Middle frontal gyrus (tissue), 1 donor: ENCODE data around the gene PLB1.
"Not testable (repeated sequence)": the region's sequence is repeated elsewhere in the genome, so short reads cannot be mapped to it uniquely, and the experiment has no call there.

Experiments used
- DNase-seq: peaks from one replicate; pipeline ENCODE4 v3.0.0-alpha.2; 2015; ENCODE audit warnings: low spot score; ENCODE audit errors: extremely low spot score

PLB1 gene

DNA sequence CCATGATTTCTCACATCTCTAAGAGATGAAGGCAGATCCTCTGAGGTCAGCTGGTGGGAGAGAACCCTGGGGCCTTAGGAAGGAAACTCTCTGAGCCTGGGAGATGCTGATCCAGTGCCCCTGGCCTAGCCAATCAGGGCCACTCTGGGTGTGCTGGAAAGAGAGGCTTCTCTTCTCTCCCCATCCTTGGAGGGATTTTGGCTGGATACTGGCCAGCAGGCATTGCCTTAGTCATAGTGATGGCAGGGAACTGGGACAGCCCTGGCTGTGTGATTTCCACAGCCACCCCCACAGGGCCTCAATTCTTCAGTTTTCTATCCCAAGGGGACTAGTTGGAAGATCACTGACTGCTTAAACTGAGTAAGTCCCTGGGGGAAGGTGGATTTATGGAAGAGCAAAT is 26.6 kb upstream of the PLB1 start:
- no peak for DNase-seq

DNA sequence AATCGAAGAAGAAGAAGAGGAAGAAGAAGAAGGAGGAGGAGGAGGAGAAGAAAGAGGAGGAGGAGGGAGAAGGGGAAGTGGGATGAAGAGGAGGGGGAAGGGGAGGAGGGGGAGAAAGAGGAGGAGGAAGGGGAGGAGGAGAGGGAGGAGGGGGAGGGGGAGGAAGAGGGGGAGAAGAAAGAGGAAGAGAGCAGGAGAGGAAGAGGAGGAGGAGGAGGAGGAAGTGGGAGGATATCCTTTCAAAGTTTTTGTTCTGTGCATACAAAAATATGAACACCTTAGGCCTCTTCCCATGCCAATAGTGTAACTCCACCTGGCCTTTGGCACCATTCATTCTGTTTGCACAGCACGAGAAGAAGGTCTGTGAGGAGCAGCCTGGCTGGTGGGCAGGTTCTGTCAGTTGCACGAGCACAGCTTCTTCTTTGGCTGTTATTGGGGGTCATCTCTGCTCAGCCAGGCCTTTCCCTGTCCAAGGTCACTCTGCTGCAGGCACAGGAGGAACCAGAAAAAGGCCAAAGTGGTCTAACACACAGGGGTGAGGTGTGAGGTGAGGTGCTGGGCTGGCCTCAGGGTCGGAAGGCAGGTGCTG is 25.8 kb upstream of the PLB1 start:
- no peak for DNase-seq

DNA sequence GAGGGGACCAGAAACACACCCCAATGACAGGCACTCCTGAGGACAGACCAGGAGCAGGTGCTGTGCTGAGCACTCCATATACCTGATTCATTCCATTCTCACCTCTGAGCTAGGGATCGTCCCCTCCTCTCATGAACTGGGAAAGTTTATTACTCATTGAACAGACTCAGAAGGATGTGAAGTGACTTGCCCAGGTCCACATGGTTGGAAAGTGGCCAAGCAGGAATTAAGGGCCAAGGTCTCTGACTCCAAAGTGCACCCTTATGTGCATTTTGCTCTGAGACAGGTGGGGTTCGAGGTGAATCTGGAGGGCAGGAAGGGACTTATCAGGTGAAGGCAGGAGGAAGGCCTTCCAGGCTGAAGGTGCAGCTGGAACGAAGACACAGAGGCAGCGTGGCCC is 25.1 kb upstream of the PLB1 start:
- no peak for DNase-seq

DNA sequence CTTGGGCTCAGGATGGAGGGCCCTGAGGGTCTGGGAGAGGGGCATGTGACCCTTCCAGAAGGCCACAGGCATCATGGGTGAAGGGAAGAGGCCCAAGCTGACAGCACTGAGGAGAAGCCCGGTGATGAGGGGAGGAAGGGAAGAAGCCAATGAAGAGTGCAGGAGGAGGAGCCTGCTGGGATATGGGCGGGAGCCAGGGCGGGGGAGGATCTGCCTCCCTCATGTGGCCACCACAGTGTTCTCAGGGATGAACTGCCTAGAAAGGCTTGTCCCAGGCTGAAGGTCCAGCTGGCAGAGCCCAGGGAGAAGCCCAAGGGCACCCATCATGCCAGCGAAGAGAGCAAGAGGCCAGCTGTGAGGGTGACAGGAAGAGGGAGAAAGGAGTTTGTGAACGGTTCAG is 24.6 kb upstream of the PLB1 start:
- DNase-seq = no peak

DNA sequence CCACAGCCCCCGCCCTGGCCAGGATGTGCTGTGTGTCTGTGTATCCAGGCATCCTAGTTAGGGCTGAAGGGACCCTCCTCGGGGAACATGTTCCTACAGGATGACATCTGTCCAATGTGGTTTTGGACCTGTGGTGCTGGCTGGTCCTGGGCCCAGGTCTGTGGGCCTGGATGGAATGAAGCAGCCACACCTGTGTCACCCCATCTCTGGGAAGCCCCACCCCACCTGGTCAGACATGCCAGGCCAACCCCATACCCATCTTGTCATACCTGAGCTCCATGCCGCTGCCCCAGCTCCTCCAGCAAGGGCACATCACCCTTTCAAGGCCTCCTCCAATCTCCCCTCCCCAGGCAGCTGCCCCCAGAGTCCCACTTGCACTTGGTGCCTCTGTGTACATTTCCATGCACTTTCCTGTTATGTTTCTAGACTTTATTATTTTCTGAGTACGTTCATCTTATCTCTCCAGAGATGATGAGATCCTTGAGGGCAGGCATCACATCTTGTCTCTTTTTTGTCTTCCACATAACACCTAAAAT is 24.1 kb upstream of the PLB1 start:
- DNase-seq = no peak

DNA sequence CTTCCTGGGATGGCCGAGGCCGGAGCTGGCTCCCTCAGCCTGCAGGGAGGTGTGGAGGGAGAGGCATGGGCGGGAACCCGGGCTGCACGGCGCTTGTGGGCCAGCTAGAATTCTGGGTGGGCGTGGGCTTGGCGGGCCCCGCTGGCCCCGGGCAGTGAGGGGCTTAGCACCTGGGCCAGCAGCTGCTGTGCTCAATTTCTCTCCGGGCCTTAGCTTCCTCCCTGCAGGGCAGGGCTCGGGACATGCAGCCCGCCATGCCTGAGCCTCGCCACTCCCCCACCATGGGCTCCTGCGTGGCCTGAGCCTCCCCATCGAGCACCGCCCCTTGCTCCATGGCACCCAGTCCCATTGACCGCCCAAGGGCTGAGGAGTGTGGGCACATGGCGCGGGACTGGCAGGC is 23.2 kb upstream of the PLB1 start:
- DNase-seq = not testable (repeated sequence)

DNA sequence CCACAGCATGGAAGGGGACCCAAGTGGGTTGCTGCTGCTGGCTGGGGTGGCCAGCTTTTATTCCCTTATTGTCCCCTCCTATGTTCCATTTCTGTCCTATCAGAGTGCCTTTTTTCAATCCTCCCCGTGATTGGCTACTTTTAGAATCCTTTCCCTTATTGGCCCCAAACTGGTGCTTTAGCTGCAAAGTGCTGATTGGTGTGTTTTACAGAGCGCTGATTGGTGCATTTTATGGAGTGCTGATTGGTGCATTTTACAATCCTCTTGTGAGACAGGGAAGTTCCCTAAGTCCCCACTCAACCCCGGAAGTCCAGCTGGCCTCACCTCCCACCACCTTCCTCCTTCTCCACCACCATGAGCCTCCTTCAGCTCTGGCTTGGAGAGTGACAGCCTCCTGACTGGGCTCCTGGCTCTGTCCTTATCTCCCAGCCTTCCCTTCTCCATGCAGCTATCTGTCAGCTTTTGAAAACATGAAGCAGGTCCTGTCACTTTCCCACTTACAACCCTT is 20.7 kb upstream of the PLB1 start:
- no peak for DNase-seq

DNA sequence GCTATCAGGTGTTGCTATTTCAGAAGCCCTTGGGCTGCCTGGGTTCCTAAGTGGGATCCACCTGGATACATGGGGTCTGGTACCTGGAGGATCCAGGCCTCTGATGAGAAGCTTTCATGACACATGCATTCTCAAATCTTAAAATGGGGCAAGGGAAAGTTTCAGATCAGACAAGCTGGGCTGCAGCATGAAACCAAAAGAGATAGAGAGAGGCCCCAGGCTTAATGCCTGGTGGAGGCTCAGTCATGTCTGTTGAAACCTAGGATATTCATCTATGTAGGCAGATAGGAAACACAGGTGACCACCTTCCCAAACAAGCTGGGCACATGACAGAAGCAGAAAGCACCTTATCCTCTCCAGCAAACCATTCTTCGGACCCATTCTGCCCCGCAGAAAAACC is 18.8 kb upstream of the PLB1 start:
- no peak for DNase-seq

DNA sequence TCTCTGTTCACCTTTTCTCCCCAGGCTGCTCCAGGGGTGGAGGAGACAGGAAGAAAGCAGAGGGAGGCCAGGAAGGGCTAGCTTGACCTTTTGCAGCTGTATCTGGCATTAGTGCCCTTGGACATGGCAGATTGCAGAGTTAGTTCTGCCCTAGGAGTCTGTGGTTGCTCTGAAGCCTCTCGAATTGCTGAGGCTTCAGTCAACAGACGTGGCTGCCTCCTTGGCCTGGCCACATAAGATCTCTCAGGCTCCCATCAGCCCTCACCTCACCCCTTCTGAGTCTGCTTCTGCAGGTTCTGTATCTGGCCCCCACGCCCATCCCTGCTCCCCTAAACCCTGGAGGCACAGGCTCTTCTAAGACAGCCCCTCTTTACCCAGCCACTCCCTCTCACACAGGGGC is 18.2 kb upstream of the PLB1 start:
- no peak for DNase-seq

DNA sequence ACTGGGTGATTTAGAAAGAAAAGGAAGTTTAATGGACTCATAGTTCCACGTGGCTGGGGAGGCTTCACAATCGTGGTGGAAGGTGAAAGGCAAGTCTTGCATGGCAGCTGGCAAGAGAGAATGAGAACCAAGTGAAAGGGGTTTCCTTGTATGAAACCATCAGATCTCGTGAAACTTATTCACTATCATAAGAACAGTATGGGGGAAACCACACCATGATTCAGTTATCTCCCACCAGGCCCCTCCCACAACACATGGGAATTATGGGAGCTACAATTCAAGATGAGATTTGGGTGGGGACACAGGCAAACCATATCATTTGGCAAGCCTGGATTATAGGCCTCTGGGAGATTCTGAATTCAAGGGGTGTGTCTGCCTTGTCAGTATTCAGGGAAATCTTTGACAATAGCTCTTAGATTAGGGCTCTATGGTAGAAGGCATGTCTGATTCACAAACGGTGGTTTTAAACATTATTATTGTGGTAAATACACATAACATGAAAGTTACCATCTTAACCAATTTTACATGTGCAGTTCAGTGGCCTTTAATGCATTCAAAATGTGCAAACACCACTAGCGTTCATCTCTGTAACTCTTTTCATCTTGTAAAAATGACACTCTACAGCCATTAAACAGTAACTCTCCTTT is 15.3 kb upstream of the PLB1 start:
- DNase-seq = no peak

DNA sequence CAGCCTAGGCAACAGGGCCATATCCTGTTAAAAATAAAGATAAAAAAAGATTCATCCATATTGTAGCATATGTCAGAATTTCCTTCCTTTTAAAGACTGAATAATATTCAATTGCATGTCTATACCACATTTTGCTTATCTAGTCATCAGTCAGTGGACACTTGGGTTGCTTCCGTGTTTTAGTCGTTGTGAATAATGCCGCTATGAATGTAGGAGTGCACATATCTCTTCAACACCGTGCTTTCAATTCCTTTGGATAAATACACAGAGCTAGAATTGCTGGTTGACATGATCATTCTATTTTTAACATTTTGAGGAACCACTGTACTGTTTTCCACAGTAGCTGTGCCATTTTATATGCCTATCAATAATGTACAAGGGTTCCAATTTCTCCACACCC is 14.0 kb upstream of the PLB1 start:
- no peak for DNase-seq

DNA sequence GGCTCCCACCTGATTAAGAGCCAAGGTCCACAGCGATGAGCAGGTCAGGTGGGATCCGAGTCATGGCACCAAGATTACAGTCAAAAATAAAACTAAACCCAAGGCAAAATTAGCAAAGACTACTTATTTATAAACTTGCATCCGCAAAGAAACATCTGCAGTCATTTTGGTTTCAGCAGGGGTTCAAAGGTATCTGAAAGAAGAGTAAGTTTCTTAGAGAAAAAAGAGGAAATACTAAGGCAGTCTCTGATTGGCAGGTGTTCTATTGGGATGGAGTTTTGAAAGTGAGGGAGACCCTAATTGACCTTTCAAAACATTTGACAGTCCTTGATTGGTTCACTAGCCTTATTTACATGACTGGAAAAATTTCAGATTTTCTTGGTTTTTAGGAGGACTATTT is 11.0 kb upstream of the PLB1 start:
- DNase-seq = no peak

DNA sequence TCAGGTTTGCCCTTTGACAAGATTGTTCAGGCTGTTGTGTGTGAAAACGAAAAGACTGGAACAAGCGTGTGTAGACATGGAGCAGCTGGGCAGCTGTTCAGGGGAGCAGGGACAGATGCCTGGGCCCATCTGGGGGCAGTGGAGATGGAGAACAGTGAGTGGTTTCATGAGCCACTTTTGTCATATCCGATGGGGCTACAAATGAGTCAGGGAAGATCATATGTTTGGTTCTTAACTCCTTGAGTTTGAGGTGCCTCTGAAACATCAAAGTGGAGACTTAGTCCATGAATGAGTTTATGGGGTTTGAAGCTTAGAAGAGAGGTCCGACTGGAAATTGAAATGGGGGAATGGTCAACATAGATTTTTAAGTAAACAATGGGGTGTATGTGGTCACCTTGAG is 9.3 kb upstream of the PLB1 start:
- DNase-seq = no peak

DNA sequence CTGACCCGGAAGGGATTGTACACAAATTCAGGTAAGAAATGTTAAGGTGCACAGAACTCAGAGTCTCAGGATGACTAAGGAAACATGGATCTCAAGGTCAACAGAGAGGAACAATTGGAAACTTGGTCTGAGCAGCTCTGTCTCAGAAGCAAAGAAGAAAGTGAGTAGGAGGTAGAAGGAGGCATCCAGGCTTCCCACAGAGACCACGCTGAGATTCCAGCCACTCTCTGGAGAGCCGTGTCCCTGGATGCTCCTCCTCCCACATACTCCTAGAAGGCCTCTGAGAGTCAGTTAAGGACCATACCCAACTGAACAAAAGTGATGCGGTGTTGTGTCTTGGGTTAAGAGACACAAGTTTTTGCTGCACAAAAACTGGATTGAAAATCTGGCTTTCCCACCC is 8.6 kb upstream of the PLB1 start:
- DNase-seq = no peak

DNA sequence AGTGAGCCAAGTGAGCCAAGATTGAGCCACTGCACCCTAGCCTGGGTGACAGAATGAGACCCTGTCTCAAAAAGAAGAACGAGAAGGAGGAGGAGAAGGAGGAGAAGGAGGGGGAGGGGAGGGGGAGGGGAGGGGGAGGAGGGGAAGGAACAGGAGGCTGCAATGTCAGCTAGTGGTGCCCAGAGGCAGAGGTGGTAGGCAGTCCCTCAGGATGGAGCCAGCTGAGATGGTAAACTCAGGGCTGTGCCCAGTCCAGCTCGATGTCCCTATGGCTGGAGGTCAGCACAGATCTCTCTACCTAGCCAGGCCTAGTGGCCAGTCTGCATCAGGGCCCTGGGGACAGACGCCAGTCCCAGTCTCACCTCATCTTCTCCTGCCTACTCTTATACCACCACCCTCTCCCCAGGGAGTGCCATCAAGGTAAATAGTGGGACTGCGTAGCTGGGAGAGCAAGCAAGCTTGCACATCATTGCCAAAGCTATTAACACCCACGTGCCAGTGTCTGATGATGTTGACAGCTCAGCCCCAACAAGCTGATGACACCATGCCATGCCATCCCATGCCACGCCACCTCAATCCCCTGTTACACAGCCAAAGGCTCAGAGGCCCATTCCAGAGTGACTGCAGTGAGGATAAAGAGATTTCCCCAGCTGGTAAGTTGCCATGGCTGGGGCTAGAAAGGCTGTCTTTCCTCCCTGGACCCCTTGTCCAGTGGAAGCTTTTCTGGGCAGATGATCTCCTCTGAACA is 7.6 kb upstream of the PLB1 start:
- no peak for DNase-seq

DNA sequence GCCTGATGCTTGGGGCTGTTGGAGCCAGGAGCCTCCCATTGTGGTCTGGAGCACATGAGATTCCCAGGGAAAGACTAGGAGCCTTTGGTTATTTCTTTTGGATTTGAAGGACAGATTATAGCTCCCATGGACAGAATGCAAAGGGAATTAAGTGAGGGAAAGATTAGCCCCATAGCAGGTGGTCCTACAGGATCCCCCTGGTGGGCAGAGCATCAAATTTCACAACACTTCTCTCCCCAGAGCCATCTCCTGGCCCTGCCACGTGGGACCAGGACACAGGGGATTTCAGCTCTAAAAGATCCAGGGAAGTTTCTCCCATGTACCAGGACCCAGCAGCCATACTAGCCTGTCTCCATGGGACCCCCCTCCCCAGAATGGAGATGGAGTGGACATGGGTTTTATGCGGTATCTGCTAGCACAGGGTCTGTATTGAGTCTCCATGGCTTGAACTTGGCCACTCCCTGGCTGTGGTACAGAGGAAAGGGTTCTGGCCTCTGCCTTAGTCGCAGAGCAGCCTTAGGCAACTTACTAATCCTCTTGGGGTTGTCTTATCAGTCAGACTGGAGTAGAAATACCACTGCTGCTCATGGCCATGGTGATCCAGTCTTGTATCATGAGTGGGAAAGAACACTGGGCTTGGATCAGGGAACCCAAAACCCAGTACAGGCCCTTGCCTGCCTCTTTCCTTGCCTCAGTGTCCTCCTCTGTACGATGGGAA is 6.8 kb upstream of the PLB1 start:
- no peak for DNase-seq

DNA sequence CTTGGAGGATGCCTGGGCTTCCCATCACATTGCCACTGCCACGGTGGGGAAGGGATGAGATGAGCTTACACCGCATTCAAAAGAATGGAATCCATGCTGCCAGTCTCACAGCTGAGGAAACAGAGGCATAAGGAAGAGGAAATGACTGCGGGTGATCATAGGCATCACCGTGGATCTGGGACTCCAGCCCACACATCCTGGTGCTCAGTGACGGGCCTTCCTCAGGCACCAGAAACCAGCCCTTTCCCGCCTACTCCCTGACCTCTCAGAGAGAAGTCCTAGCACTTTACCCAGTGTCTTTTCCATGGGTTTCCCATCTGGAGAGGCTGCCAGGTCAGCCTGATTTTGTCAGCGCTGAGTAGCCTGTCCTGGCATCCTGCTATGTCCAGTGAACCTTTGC is 5.3 kb upstream of the PLB1 start:
- no peak for DNase-seq

DNA sequence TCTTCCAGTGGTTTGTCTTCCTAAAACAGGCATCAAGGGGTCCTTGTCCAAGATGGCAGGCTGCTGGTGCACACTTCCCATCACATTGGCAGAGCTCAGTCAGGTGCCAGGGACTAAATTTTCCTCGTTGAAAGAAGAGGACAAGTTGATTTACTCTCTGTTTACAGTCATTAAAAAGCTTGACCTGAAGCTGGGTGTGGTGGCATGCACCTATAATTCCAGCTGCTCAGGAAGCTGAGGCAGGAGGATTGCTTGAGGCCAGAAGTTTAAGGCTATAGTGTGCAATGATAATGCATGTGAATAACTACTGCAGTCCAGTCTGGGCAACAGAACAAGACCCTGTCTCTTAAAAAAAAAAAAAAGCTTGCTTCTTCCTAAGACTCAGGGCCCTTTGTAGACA is 3.6 kb upstream of the PLB1 start:
- DNase-seq = no peak

DNA sequence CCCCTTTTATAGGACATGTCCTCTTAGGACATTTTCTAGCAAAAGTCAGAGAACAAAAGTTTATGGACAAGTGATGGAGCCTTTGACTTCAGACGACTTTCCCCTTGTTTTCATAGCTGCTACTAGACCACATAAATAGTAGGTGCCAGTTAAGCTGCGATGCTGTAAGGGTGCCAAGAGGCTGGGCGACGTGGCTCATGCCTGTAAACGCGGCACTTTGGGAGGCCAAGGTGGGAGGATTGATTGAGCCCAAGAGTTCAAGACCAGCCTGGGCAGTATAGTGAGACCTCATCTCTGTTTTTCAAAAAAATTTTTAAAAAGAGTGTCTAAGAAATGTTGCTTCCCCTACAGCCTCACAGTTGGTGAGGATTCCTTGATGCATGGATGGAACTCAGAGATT is 2.2 kb upstream of the PLB1 start:
- DNase-seq = no peak

DNA sequence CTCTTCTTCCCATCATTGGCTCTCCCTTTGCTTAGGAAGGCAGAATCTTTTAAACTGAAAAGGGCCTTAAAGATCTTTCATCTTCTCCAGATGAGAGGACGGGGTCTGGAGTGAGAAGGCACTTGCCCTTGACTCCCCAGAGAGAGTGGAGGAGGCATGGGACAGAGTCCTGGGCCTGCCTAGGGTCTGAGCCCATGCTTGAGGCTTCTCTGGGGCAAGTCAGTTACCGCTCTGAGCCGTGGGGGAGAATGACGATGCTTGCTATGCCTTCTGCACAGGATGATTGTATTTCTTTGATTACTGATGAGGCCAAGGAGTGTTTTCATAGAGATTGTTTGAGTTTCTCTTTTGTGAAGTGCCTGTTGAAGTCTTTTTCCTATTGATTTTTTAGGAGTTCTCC is 921 bp downstream of the PLB1 start:
- DNase-seq = no peak

DNA sequence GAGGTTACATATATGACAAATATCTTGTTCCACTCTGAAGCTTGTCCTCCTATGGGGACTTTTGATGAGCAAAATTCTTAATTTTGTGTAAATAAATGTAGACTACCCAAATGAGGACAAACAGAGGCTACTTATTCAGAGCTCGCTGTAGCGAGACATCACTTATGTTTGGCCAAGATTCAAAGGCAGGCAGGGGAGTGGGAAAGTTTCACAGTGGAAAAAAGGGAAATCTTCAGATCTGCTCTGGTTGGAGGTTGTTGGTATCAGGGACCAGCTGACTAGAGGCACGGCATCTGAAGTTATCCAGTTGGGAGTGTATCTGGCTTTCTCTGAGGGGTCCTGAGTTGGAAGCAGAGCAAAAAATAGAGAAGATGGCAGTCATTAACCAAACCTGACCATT is 1.3 kb downstream of the PLB1 start:
- no peak for DNase-seq

DNA sequence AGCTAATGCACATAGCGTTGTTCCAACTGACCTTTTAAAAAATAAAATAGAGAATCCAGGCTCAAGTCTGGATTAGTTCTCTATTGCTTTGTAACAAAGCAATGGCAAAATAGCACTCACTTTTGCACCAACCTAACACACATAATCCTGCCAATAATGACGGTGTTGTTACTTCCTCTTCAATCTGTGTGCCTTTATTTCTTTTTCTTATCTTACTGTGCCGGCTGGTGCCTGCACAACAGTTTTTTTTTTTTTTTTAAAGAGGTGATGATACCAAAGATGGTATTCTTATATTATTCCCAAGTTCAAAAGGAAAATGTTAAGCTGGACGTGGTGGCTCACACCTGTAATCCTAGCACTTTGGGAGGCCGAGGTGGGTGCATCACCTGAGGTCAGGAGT is 3.4 kb downstream of the PLB1 start:
- DNase-seq = no peak
